MCF 10A (cell line): ENCODE results near the gene EDAR. TPM values are rescaled to one million over a fixed set of nuclear protein-coding genes. Genes with fewer than 3 reads are reported as not detected.

Experiments used
- BruUV-seq: library from RNA; stranded (reverse); fragments of 400-500 nt; replicated peaks from 2 replicates; lab custom pipeline; 2021; lab: Mats Ljungman, UMichigan
- CTCF ChIA-PET: fragments of 300-600 bp; sonication (Branson Sonifier 250); formaldehyde crosslinking; extraction: SDS; loops from one replicate; lab custom pipeline; 2021; ENCODE audit warnings: antibody characterized with exemption, inconsistent platforms; lab: Yijun Ruan, JAX
- POLR2A ChIA-PET: fragments of 300-600, 350-650 bp; sonication (Branson Sonifier 250); formaldehyde crosslinking; extraction: SDS; loops from one replicate; lab custom pipeline; 2020; ENCODE audit warnings: antibody characterized with exemption, inconsistent platforms; lab: Yijun Ruan, JAX
- DNase-seq: peaks from one replicate; pipeline ENCODE4 v3.0.0-alpha.2; 2018; ENCODE audit not compliant: unreplicated experiment
- H3K27ac Mint-ChIP-seq: one replicate; pipeline ENCODE4 v1.8.0; 2022; ENCODE audit warnings: mild to moderate bottlenecking, low read depth, mixed read lengths; ENCODE audit not compliant: unreplicated experiment
- H3K27me3 Mint-ChIP-seq: one replicate; pipeline ENCODE4 v1.8.0; 2022; ENCODE audit warnings: mixed read lengths; ENCODE audit not compliant: insufficient read depth, unreplicated experiment
- H3K36me3 Mint-ChIP-seq: one replicate; pipeline ENCODE4 v1.8.0; 2022; ENCODE audit warnings: mild to moderate bottlenecking, moderate library complexity, mixed read lengths; ENCODE audit not compliant: insufficient read depth, unreplicated experiment
- H3K4me1 Mint-ChIP-seq: one replicate; pipeline ENCODE4 v1.8.0; 2022; ENCODE audit warnings: mixed read lengths; ENCODE audit not compliant: insufficient read depth, unreplicated experiment
- H3K4me3 Mint-ChIP-seq: one replicate; pipeline ENCODE4 v1.8.0; 2022; ENCODE audit warnings: mild to moderate bottlenecking, moderate library complexity, mixed read lengths; ENCODE audit not compliant: unreplicated experiment
- H3K9me3 Mint-ChIP-seq: one replicate; pipeline ENCODE4 v1.8.0; 2022; ENCODE audit warnings: mixed read lengths; ENCODE audit not compliant: unreplicated experiment
- CTCF ChIP-seq: fragments of 200-600 bp; IDR thresholded peaks from one replicate; pipeline ENCODE4 v1.8.0; 2022; ENCODE audit warnings: antibody characterized with exemption, mild to moderate bottlenecking; ENCODE audit not compliant: unreplicated experiment
- intact Hi-C: fragments of 100-400 bp; cut with micrococcal nuclease; formaldehyde crosslinking; loops from 2 replicates; pipeline ENCODE4 v1.14.1; 2022
- total RNA-seq: library from RNA; stranded (reverse); gene quantifications from 2 replicates; pipeline ENCODE4 v1.2.3, GENCODE V29; 2022

EDAR gene
- total RNA-seq, 1 experiment from 2014 or later: 0.14 TPM

GRCh38 chr2:108853421-108853820 is 135.6 kb downstream of the EDAR start:
- peaks cover 10% of the 10 kb centered on the region for H3K4me1 Mint-ChIP-seq
- no peaks in the 10 kb centered on the region for H3K27me3 Mint-ChIP-seq
- intact Hi-C loops: no loop called here
- ChIA-PET CTCF (interaction anchor here (0.6 to 2.5 kb wide), 8 partner anchors 10 to 658 kb away, joined by 3 to 39 read pairs (median 4); partner anchors contain the start of gene EDAR), POLR2A (interaction anchor here (1.1 kb wide), 1 partner anchor 15 kb away, joined by 3 read pairs; no protein-coding TSS in a partner anchor)
- no peak overlapping the region for H3K4me3 Mint-ChIP-seq
- TF ChIP-seq CTCF: no peak
- no peaks in the 10 kb centered on the region for H3K9me3 Mint-ChIP-seq
- no TSS peak for BruUV-seq
- H3K27ac Mint-ChIP-seq: no peak overlapping the region
- no peak for DNase-seq
- peaks cover 21% of the 10 kb centered on the region for H3K36me3 Mint-ChIP-seq

- Mint-ChIP-seq H3K4me3 (no peak overlapping the region), H3K4me1 (peaks cover 10% of the 10 kb centered on the region), H3K27me3 (no peaks in the 10 kb centered on the region), H3K36me3 (peaks cover 21% of the 10 kb centered on the region), H3K27ac (no peak overlapping the region), H3K9me3 (no peaks in the 10 kb centered on the region)
- CTCF ChIA-PET: interaction anchor here (1.2 to 2.5 kb wide), 2 partner anchors 138 to 658 kb away, joined by 5 to 39 read pairs; partner anchors contain the start of gene EDAR
- POLR2A ChIA-PET: no interaction called here
- BruUV-seq: no TSS peak
- no peak for DNase-seq
- intact Hi-C loops: no loop called here
- no peak for TF ChIP-seq CTCF
Measured at GRCh38 chr2:108852375-108852774, 136.6 kb downstream of the EDAR start.

GRCh38 chr2:108847000-108847399 is 142.0 kb downstream of the EDAR start:
- no peak overlapping the region for H3K27ac Mint-ChIP-seq
- DNase-seq: no peak
- peaks cover 12% of the 10 kb centered on the region for H3K36me3 Mint-ChIP-seq
- POLR2A ChIA-PET: no interaction called here
- intact Hi-C loops: no loop called here
- peaks cover 10% of the 10 kb centered on the region for H3K4me1 Mint-ChIP-seq
- H3K27me3 Mint-ChIP-seq: no peaks in the 10 kb centered on the region
- H3K9me3 Mint-ChIP-seq: peaks cover 1% of the 10 kb centered on the region
- CTCF ChIA-PET: interaction anchor here (0.6 to 1.9 kb wide), 2 partner anchors 663 to 677 kb away, joined by 3 to 5 read pairs; no protein-coding TSS in a partner anchor
- H3K4me3 Mint-ChIP-seq: no peak overlapping the region
- TF ChIP-seq CTCF: no peak
- no TSS peak for BruUV-seq

GRCh38 chr2:108845923-108846322 is 143.1 kb downstream of the EDAR start:
- Mint-ChIP-seq H3K27ac (no peak overlapping the region), H3K9me3 (peaks cover 12% of the 10 kb centered on the region), H3K27me3 (no peaks in the 10 kb centered on the region), H3K36me3 (peaks cover 13% of the 10 kb centered on the region), H3K4me1 (peaks cover 10% of the 10 kb centered on the region), H3K4me3 (no peak overlapping the region)
- POLR2A ChIA-PET: interaction anchor here (0.5 to 1.0 kb wide), 3 partner anchors 77 to 795 kb away, joined by 3 read pairs; no protein-coding TSS in a partner anchor
- DNase-seq: no peak
- TF ChIP-seq CTCF: no peak
- BruUV-seq: no TSS peak
- CTCF ChIA-PET: interaction anchor here (0.6 to 0.8 kb wide), 2 partner anchors 9 to 28 kb away, joined by 3 to 4 read pairs; no protein-coding TSS in a partner anchor
- intact Hi-C loops: no loop called here

Other genes with a start within 250 kb of the EDAR start
- 3.5 and 4.3 TPM in 2 replicates for gene CCDC138, start 202.4 kb downstream of the EDAR start, total RNA-seq
- 21.0 and 21.7 TPM in 2 replicates for gene SH3RF3, start 140.0 kb upstream of the EDAR start, total RNA-seq